Liver (tissue), 9 donors: ENCODE measurements around the gene DIP2C. TPM values are rescaled to one million over a fixed set of nuclear protein-coding genes. Genes with fewer than 3 reads are reported as not detected.
A peak's percentile ranks its signal among the peaks of the same experiment; 100 is the strongest.

Experiments used
- DNase-seq: peaks from one replicate; pipeline ENCODE4 v3.0.0-alpha.2; 2017; ENCODE audit warnings: low spot score
- H3K27ac ChIP-seq, 2 donors: one replicate each; pipeline ENCODE4 v1.7.0; 2013; ENCODE audit warnings: inconsistent platforms in 2 of 2, low read length in 2 of 2, control low read depth in 1 of 2, low read depth in 1 of 2, mild to moderate bottlenecking in 1 of 2
- H3K27me3 ChIP-seq, 4 donors: one replicate each; pipeline versions ENCODE4 v1.6.1 to v1.7.0; 2013; ENCODE audit warnings: low read length in 3 of 4, inconsistent platforms in 1 of 4, mild to moderate bottlenecking in 1 of 4, moderate library complexity in 1 of 4; ENCODE audit not compliant: control insufficient read depth in 4 of 4, insufficient read depth in 4 of 4
- H3K36me3 ChIP-seq, 4 donors: one replicate each; pipeline versions ENCODE4 v1.6.1 to v1.7.0; 2013; ENCODE audit warnings: low read length in 3 of 4, mild to moderate bottlenecking in 3 of 4, low read depth in 1 of 4, moderate library complexity in 1 of 4; ENCODE audit not compliant: control insufficient read depth in 4 of 4, insufficient read depth in 3 of 4
- H3K4me1 ChIP-seq, 4 donors: one replicate each; pipeline versions ENCODE4 v1.6.1 to v1.7.0; 2013; ENCODE audit warnings: low read length in 3 of 4, mild to moderate bottlenecking in 3 of 4, moderate library complexity in 1 of 4; ENCODE audit not compliant: control insufficient read depth in 4 of 4, insufficient read depth in 4 of 4
- H3K4me3 ChIP-seq, 3 donors: one replicate each; pipeline versions ENCODE4 v1.6.1 to v1.7.0; 2013; ENCODE audit warnings: low read length in 3 of 3, control low read depth in 1 of 3, low read depth in 1 of 3, mild to moderate bottlenecking in 1 of 3
- H3K9ac ChIP-seq, 2 donors: one replicate each; pipeline ENCODE4 v1.7.0; 2013; ENCODE audit warnings: low read length in 2 of 2, mild to moderate bottlenecking in 2 of 2, moderate library complexity in 2 of 2, control low read depth in 1 of 2, low read depth in 1 of 2
- H3K9me3 ChIP-seq, 4 donors: one replicate each; pipeline versions ENCODE4 v1.6.1 to v1.7.0; 2013; ENCODE audit warnings: low read length in 3 of 4; ENCODE audit not compliant: control insufficient read depth in 4 of 4
- ATF3 ChIP-seq: IDR thresholded peaks from 2 replicates; pipeline ENCODE4 v1.6.1; 2016; ENCODE audit warnings: antibody characterized with exemption
- CTCF ChIP-seq: fragments of 150-350 bp; IDR thresholded peaks from 2 replicates; pipeline ENCODE4 v1.5.1; 2017; ENCODE audit warnings: improper control_type of control experiment, low read depth, low read length; ENCODE audit not compliant: missing input control
- EGR1 ChIP-seq, 2 donors: IDR thresholded peaks; 2 replicates each; pipeline ENCODE4 v1.6.1; 2016 to 2018; ENCODE audit warnings: antibody characterized with exemption in 2 of 2, low read depth in 2 of 2
- FOXA1 ChIP-seq: IDR thresholded peaks from 2 replicates; pipeline ENCODE4 v1.6.1; 2016; ENCODE audit warnings: antibody characterized with exemption
- FOXA2 ChIP-seq: IDR thresholded peaks from 2 replicates; pipeline ENCODE4 v1.6.1; 2016; ENCODE audit warnings: antibody characterized with exemption
- GABPA ChIP-seq, 2 donors: IDR thresholded peaks in 1 of 2; conservative IDR thresholded peaks in 1 of 2; 2 replicates each; pipeline ENCODE4 v1.6.1; 2016; ENCODE audit warnings: antibody characterized with exemption in 2 of 2, mild to moderate bottlenecking in 1 of 2, moderate library complexity in 1 of 2
- HNF4A ChIP-seq, 2 donors: conservative IDR thresholded peaks; 2 replicates each; pipeline ENCODE4 v1.6.1; 2016; ENCODE audit warnings: antibody characterized with exemption in 2 of 2, mild to moderate bottlenecking in 2 of 2
- HNF4G ChIP-seq: IDR thresholded peaks from 2 replicates; pipeline ENCODE4 v1.6.1; 2016; ENCODE audit warnings: antibody characterized with exemption
- JUND ChIP-seq, 2 donors: IDR thresholded peaks; 2 replicates each; pipeline ENCODE4 v1.6.1; 2016; ENCODE audit warnings: antibody characterized with exemption in 2 of 2
- NR2F2 ChIP-seq: IDR thresholded peaks from 2 replicates; pipeline ENCODE4 v1.6.1; 2016; ENCODE audit warnings: antibody characterized with exemption
- RAD21 ChIP-seq, 2 donors: IDR thresholded peaks; 2 replicates each; pipeline ENCODE4 v1.6.1; 2016; ENCODE audit warnings: antibody characterized with exemption in 2 of 2, mild to moderate bottlenecking in 2 of 2
- RXRA ChIP-seq, 2 donors: IDR thresholded peaks; 2 replicates each; pipeline ENCODE4 v1.6.1; 2017 to 2018; ENCODE audit warnings: antibody characterized with exemption in 2 of 2, mild to moderate bottlenecking in 1 of 2
- SP1 ChIP-seq: IDR thresholded peaks from 2 replicates; pipeline ENCODE4 v1.6.1; 2018; ENCODE audit warnings: antibody characterized with exemption, mild to moderate bottlenecking
- TAF1 ChIP-seq: conservative IDR thresholded peaks from 2 replicates; pipeline ENCODE4 v1.6.1; 2016; ENCODE audit warnings: antibody characterized with exemption, mild to moderate bottlenecking
- YY1 ChIP-seq: IDR thresholded peaks from 2 replicates; pipeline ENCODE4 v1.6.1; 2016; ENCODE audit warnings: antibody characterized with exemption, mild to moderate bottlenecking
- WGBS: extraction: QIAGEN DNeasy Blood & Tissue Kit; methylation state at CpG from one replicate; pipeline ENCODE4 v1.1.7; 2013; 5-methylcytosine and 5-hydroxymethylcytosine counted together
- polyA plus RNA-seq, 2 donors: library from polyadenylated mRNA; stranded (reverse) in 1 of 2; unstranded in 1 of 2; fragments of 200-250 nt in 1 of 2; fragments of >200 nt in 1 of 2; fragmentation: Nextera tagmentation in 1 of 2; extraction: Ambion mirVana in 1 of 2; gene quantifications; one replicate each; pipeline versions ENCODE4 v1.2.1 to v1.2.3, GENCODE V29; 2013 to 2015
- total RNA-seq, 2 donors: library from RNA; depleted of rRNA; stranded (reverse); fragments of >200 nt; gene quantifications; one replicate each; pipeline ENCODE4 v1.2.3, GENCODE V29; 2014
- TF ChIP-seq, protein P1 (sequence below): IDR thresholded peaks from 2 replicates; pipeline ENCODE4 v1.6.1; 2016; ENCODE audit warnings: antibody characterized with exemption, mild to moderate bottlenecking
- TF ChIP-seq, protein P2 (sequence below): IDR thresholded peaks from 2 replicates; pipeline ENCODE4 v1.6.1; 2016; ENCODE audit warnings: antibody characterized with exemption
- TF ChIP-seq, protein P3 (sequence below): IDR thresholded peaks from 2 replicates; pipeline ENCODE4 v1.6.1; 2016; ENCODE audit warnings: antibody characterized with exemption
- donor health status: healthy.
- donor health status: healthy.
- donor health status: healthy.
- donor health status: healthy.
- donor health status: healthy.

The DIP2C gene
- total and polyA plus RNA-seq, 4 donors: 4.2 to 12.2 (median 5.7) TPM

DNA sequence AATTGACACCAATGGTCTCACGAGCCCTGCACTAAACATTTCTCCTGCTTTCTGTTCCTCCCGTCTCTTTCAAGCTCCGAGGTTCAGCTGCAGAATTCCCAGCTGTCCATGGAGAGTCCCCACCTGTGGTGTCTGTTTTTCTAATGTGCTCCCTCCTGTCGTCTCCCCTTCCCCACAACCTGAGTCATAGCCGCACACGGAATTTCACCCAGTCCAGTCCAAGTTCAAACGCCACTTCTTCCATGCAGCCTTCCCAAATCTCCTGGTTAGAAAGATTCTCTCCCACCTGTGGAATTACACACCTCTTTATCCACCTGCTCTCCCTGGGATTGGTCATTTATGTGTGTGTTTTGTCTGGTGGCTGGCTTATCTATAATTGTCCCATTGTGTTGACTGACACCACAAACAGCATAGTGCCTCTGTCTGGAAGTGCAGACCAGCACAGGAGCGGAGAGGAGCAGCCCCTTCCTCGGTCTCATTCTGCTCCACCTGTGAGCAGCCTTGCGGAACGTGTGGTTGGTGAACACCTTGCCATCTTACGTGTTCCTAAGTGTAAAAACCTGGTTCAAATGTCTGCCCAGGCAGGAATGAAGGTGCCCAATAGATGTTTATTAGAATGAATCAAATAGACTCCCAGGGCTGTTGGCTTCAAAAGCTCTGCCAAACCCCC lies 3.3 kb upstream of the DIP2C start:
- H3K4me1 ChIP-seq: peaks cover 3 to 11% (median 7%) of the 10 kb centered on the region in 4 donors
- 89% methylated on average over 12 of the region's 12 CpGs for WGBS
- no peaks in the 10 kb centered on the region for H3K36me3 ChIP-seq
- H3K27me3 ChIP-seq: no peaks in the 10 kb centered on the region
- no peak overlapping the region for H3K27ac ChIP-seq
- no peaks in the 10 kb centered on the region for H3K9me3 ChIP-seq
- H3K9ac ChIP-seq: no peak overlapping the region
- H3K4me3 ChIP-seq: no peak overlapping the region
- no peak for DNase-seq
- no peak for TF ChIP-seq HNF4A (conservative IDR thresholded peaks at IDR 0.05)

GRCh38 chr10:691216-691615 lies 1.7 kb upstream of the DIP2C start:
- 95% methylated on average over 18 of the region's 18 CpGs for WGBS
- no peak for DNase-seq

DNA sequence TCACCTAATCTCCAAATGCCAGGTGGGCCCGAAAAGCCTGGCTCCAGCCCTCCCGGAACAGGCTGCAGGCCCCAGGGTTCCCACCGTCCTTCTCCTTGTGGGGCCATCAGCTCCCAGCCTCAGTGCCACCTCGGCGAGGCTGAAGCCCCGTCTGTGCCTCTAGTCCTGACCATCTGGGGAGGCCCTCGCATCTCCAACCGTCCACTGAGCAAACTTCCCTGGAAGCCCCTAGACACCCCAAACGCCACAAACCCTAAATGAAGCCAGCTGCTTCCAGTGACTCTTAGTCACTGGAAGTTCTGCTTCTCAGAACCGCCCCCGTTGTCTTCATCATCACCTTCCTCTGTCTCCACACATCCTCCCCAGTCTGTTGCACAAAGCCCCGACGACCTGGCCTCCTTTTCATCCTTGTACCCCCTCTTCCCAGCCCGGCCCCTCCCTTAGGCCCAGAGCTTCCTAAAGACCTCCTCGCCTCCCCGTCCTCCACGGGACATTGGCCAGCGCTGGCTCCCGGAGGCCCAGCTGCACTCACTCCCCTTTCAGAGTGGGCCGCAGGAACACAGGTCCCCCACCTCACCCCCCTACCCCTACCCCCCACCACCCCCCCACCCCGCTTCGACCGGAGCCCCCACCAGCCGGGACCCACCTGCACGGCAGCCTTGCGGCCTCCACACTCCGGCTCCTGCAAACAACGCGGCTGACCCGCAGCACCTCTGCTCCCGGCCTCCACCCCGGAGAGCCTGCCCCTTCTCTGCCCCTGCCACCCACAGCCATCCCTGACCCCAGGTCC lies 1.1 kb upstream of the DIP2C start:
- no peaks in the 10 kb centered on the region for H3K36me3 ChIP-seq
- DNase-seq: no peak
- peak overlapping the region; percentile 26 to 92 (median 63) for H3K4me3 ChIP-seq
- H3K27me3 ChIP-seq: no peaks in the 10 kb centered on the region
- H3K9me3 ChIP-seq: no peaks in the 10 kb centered on the region
- 89% methylated on average over 32 of the region's 32 CpGs for WGBS
- peaks cover 3 to 14% (median 11%) of the 10 kb centered on the region in 4 donors for H3K4me1 ChIP-seq
- TF ChIP-seq HNF4G: no peak
- TF ChIP-seq RAD21 (IDR thresholded peaks at IDR 0.05): no peak
- TF ChIP-seq, protein P1, sequence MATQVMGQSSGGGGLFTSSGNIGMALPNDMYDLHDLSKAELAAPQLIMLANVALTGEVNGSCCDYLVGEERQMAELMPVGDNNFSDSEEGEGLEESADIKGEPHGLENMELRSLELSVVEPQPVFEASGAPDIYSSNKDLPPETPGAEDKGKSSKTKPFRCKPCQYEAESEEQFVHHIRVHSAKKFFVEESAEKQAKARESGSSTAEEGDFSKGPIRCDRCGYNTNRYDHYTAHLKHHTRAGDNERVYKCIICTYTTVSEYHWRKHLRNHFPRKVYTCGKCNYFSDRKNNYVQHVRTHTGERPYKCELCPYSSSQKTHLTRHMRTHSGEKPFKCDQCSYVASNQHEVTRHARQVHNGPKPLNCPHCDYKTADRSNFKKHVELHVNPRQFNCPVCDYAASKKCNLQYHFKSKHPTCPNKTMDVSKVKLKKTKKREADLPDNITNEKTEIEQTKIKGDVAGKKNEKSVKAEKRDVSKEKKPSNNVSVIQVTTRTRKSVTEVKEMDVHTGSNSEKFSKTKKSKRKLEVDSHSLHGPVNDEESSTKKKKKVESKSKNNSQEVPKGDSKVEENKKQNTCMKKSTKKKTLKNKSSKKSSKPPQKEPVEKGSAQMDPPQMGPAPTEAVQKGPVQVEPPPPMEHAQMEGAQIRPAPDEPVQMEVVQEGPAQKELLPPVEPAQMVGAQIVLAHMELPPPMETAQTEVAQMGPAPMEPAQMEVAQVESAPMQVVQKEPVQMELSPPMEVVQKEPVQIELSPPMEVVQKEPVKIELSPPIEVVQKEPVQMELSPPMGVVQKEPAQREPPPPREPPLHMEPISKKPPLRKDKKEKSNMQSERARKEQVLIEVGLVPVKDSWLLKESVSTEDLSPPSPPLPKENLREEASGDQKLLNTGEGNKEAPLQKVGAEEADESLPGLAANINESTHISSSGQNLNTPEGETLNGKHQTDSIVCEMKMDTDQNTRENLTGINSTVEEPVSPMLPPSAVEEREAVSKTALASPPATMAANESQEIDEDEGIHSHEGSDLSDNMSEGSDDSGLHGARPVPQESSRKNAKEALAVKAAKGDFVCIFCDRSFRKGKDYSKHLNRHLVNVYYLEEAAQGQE: no peak
- no peak for TF ChIP-seq EGR1 (IDR thresholded peaks at IDR 0.05; ENCODE audit: low read depth in 2 of 2)
- TF ChIP-seq TAF1: no peak
- no peak for TF ChIP-seq CTCF
- no peak for TF ChIP-seq YY1
- no peak for TF ChIP-seq GABPA (IDR thresholded peaks at IDR 0.05 in 1 of 2, conservative IDR thresholded peaks at IDR 0.05 in 1 of 2)
- TF ChIP-seq FOXA2: no peak
- TF ChIP-seq, protein P2, sequence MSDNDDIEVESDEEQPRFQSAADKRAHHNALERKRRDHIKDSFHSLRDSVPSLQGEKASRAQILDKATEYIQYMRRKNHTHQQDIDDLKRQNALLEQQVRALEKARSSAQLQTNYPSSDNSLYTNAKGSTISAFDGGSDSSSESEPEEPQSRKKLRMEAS: no peak
- TF ChIP-seq HNF4A (conservative IDR thresholded peaks at IDR 0.05): no peak
- TF ChIP-seq ATF3: no peak
- TF ChIP-seq, protein P3, sequence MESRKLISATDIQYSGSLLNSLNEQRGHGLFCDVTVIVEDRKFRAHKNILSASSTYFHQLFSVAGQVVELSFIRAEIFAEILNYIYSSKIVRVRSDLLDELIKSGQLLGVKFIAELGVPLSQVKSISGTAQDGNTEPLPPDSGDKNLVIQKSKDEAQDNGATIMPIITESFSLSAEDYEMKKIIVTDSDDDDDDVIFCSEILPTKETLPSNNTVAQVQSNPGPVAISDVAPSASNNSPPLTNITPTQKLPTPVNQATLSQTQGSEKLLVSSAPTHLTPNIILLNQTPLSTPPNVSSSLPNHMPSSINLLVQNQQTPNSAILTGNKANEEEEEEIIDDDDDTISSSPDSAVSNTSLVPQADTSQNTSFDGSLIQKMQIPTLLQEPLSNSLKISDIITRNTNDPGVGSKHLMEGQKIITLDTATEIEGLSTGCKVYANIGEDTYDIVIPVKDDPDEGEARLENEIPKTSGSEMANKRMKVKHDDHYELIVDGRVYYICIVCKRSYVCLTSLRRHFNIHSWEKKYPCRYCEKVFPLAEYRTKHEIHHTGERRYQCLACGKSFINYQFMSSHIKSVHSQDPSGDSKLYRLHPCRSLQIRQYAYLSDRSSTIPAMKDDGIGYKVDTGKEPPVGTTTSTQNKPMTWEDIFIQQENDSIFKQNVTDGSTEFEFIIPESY: no peak
- TF ChIP-seq SP1: no peak
- TF ChIP-seq FOXA1: no peak
- no peak for TF ChIP-seq RXRA (IDR thresholded peaks at IDR 0.05)
- TF ChIP-seq NR2F2: no peak
- TF ChIP-seq JUND (IDR thresholded peaks at IDR 0.05): no peak
- no peak overlapping the region for H3K9ac ChIP-seq
- peak overlapping the region in 1 of 2 donors; percentile 83 for H3K27ac ChIP-seq

More at GRCh38 chr10:691216-691615, 1.7 kb upstream of the DIP2C start:
- Histone ChIP-seq H3K4me3 (no peak overlapping the region), H3K36me3 (no peaks in the 10 kb centered on the region), H3K9ac (no peak overlapping the region), H3K27me3 (no peaks in the 10 kb centered on the region), H3K4me1 (peaks cover 3 to 14% (median 11%) of the 10 kb centered on the region in 4 donors), H3K27ac (no peak overlapping the region), H3K9me3 (no peaks in the 10 kb centered on the region)
- TF ChIP-seq RXRA (IDR thresholded peaks at IDR 0.05) (no peak), TAF1 (no peak)
